ENCODE results near the gene CFAP74.
"Not testable (repeated sequence)": the region's sequence is repeated elsewhere in the genome, so short reads cannot be mapped to it uniquely, and the experiment has no call there.

The CFAP74 gene

GRCh38 chr1:1943834-1944570 is 59.6 kb downstream of the CFAP74 start:
- peak; percentile 74 for DNase-seq

- no peak for DNase-seq
Observed at GRCh38 chr1:1942753-1943656, 60.6 kb downstream of the CFAP74 start.

GRCh38 chr1:1941868-1942752 is 61.5 kb downstream of the CFAP74 start:
- no peak for DNase-seq

GRCh38 chr1:1941211-1941841 is 62.3 kb downstream of the CFAP74 start:
- DNase-seq, result no peak

GRCh38 chr1:1940123-1940425 is 63.5 kb downstream of the CFAP74 start:
- no peak for DNase-seq

GRCh38 chr1:1939296-1940122 is 64.1 kb downstream of the CFAP74 start:
- DNase-seq, result no peak

GRCh38 chr1:1938613-1939295 is 64.8 kb downstream of the CFAP74 start:
- DNase-seq, result no peak

GRCh38 chr1:1938276-1938573 is 65.4 kb downstream of the CFAP74 start:
- DNase-seq, result no peak

- DNase-seq, result no peak
Observed at GRCh38 chr1:1937549-1938275, 65.9 kb downstream of the CFAP74 start.

GRCh38 chr1:1937061-1937460 is 66.5 kb downstream of the CFAP74 start:
- DNase-seq, result no peak

- not testable (repeated sequence) for DNase-seq
Observed at GRCh38 chr1:1934848-1935247, 68.7 kb downstream of the CFAP74 start.

- DNase-seq, result no peak
Observed at GRCh38 chr1:1929639-1930545, 73.7 kb downstream of the CFAP74 start.

- DNase-seq, result no peak
Observed at GRCh38 chr1:1929102-1929638, 74.4 kb downstream of the CFAP74 start.

- no peak for DNase-seq
Observed at GRCh38 chr1:1928231-1929101, 75.1 kb downstream of the CFAP74 start.

GRCh38 chr1:1927751-1928150 is 75.8 kb downstream of the CFAP74 start:
- DNase-seq, result no peak

GRCh38 chr1:1926886-1927660 is 76.5 kb downstream of the CFAP74 start:
- no peak for DNase-seq

GRCh38 chr1:1926346-1926811 is 77.2 kb downstream of the CFAP74 start:
- no peak for DNase-seq
